Measurements from ENCODE around the gene C11orf16.
"Not testable (repeated sequence)": the region's sequence is repeated elsewhere in the genome, so short reads cannot be mapped to it uniquely, and the experiment has no call there.

Gene C11orf16

GRCh38 chr11:8899119-8899753 is 33.5 kb downstream of the C11orf16 start:
- in situ Hi-C loops (cut with HindIII; ENCODE audit: low sequenced_read_pairs): no loop called here

- in situ Hi-C loops (cut with HindIII; ENCODE audit: low sequenced_read_pairs): not testable (repeated sequence)
Observed at GRCh38 chr11:8891185-8891584, 41.6 kb downstream of the C11orf16 start.

- in situ Hi-C loops (cut with HindIII; ENCODE audit: low sequenced_read_pairs): loop anchor here (5.0 kb wide), 1 partner anchor 61 kb away; no protein-coding TSS in a partner anchor
Observed at GRCh38 chr11:8886322-8886721, 46.4 kb downstream of the C11orf16 start.

GRCh38 chr11:8881585-8881984 is 51.2 kb downstream of the C11orf16 start:
- in situ Hi-C loops (cut with HindIII; ENCODE audit: low sequenced_read_pairs): loop anchor here (5.0 kb wide), 1 partner anchor 54 kb away; no protein-coding TSS in a partner anchor

GRCh38 chr11:8878771-8879170 is 54.0 kb downstream of the C11orf16 start:
- in situ Hi-C loops (cut with HindIII; ENCODE audit: low sequenced_read_pairs): no loop called here

GRCh38 chr11:8873741-8874405 is 58.9 kb downstream of the C11orf16 start:
- in situ Hi-C loops (cut with HindIII; ENCODE audit: low sequenced_read_pairs): no loop called here

- in situ Hi-C loops (cut with HindIII; ENCODE audit: low sequenced_read_pairs): no loop called here
Observed at GRCh38 chr11:8871962-8872361, 60.8 kb downstream of the C11orf16 start.

- in situ Hi-C loops (cut with HindIII; ENCODE audit: low sequenced_read_pairs): no loop called here
Observed at GRCh38 chr11:8871171-8871775, 61.5 kb downstream of the C11orf16 start.

- in situ Hi-C loops (cut with HindIII; ENCODE audit: low sequenced_read_pairs): no loop called here
Observed at GRCh38 chr11:8870411-8871170, 62.2 kb downstream of the C11orf16 start.
